ENCODE measurements around the gene HRAS. TPM values are rescaled to one million over a fixed set of nuclear protein-coding genes. Genes with fewer than 3 reads are reported as not detected.
"Not testable (repeated sequence)": the region's sequence is repeated elsewhere in the genome, so short reads cannot be mapped to it uniquely, and the experiment has no call there.

Gene HRAS
- total RNA-seq = 10 to 100 TPM; 46.0 to 48.7 TPM

DNA sequence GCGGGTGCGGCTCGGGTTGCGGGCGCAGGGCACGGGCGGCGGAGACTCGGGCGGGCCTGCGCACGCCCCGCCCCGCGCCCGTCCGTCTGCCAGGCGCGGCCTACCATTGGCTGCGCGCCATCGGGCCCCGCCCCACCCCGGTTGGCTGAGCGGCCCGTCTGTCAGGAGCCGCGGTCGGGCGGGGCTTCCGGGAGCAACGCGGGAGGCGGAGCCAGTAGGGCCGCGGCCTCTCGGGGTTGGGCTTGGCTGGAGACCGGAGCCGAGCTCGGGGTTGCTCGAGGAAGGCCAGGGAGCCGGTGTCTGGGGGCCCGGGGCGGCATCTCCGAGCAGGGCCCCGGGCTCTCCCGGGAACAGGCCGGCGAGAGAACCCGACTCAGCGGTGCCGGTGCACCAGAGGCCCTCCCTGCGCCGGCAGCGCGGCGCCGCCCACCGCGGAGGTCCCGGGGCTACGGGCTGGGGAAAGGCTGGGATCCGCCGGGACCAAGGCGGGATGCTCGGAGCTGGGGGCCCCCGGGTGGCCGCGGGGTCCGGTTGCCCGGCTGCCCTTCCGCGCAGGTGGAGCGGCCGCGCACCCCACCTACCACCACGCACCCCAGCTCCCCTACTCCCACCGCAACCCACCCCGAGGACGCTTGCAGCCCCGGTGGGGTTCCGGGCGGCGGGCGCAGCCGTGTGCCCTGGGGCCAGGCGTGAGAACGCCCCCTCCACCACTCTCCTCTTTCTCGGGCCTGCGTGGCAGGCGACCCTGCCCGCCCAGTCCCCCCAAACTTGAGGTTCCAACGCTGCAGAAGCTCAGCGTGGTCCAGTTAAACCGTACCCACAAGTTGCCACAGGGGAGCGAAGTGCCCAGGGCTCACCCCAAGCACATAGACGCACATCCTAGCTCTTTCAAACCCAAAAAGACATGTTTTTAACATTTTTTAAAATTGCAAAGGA is at the start of gene HRAS:
Gene HRAS, minus strand, starts transcription at position 58 of the 936 bp plus-strand sequence.
- H3K4me1 Mint-ChIP-seq = peaks cover 12% of the 10 kb centered on the region
- peaks cover 2% of the 10 kb centered on the region for H3K36me3 Mint-ChIP-seq
- H3K4me3 Mint-ChIP-seq = peak within 1 kb of the TSS; percentile 87
- H3K27me3 Mint-ChIP-seq = no peaks in the 10 kb centered on the region
- peak; percentile 99 for DNase-seq
- no peaks in the 10 kb centered on the region for H3K9me3 Mint-ChIP-seq
- peak within 1 kb of the TSS; percentile 91 for H3K27ac Mint-ChIP-seq

DNA sequence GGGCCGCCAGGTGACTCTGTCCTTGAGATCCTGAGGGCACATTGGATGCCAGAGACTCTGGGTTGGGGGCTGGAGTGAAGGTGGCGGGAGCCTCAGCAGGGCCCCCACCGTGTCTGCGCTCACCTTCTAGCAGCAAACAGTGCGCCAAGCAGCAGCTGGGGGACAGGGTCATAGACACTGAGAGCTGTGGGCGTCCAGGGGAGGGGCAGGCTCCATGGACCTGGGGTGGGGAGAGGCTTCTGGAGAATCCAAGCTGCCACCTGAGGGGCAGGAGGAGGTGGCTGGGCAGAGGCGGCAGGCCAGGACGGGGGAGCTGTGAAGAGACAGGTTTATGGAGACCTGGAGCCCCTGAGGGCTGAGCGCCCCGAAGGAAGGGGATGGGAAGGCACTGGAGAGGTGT is 48.9 kb upstream of the HRAS start:
- no peak for DNase-seq
- H3K9me3 Mint-ChIP-seq = no peaks in the 10 kb centered on the region
- no peaks in the 10 kb centered on the region for H3K27me3 Mint-ChIP-seq
- H3K4me3 Mint-ChIP-seq = no peak overlapping the region
- H3K27ac Mint-ChIP-seq = peak overlapping the region; percentile 29
- peaks cover 38% of the 10 kb centered on the region for H3K4me1 Mint-ChIP-seq
- peaks cover 21% of the 10 kb centered on the region for H3K36me3 Mint-ChIP-seq

DNA sequence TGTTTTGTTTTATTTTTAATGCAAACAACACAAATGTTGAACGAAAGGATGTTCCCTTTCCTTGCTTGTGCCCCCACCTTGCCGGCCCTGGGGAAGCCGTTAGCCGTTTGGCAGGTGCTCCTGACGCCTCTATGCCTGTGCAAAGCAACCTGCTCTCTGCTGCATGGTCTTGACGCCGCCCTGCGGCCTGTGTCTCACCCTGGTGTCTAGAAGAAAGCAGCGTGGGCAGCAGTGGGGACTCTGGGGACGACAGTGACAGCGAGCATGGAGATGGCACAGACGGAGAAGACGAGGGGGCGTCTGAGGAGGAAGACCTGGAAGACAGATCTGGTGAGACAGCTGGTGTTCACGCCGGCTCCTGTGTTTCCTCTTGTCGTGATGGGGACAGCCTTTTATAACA is 46.4 kb upstream of the HRAS start:
- Mint-ChIP-seq H3K9me3 (no peaks in the 10 kb centered on the region), H3K27ac (no peak overlapping the region), H3K36me3 (peaks cover 33% of the 10 kb centered on the region), H3K4me3 (no peak overlapping the region), H3K27me3 (no peaks in the 10 kb centered on the region), H3K4me1 (peaks cover 42% of the 10 kb centered on the region)
- no peak for DNase-seq

DNA sequence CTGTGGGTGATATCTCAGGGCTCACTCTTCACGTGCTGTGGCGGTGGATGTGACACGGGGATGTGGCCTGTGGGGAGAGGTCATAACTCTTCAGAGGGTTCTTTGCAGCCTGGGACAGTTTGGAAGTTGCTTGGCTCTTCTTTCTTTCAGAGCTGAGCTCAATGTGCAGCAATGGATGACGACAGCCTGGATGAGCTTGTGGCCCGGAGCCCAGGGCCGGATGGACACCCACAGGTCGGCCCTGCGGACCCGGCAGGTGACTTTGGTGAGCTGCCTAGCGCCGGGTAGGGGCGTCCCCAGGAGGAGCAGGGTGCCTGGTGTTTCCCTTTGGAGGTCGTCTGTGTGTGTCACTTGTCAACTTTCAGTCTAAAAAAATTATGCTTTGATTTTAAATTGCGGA is 46.0 kb upstream of the HRAS start:
- H3K27ac Mint-ChIP-seq = no peak overlapping the region
- H3K4me3 Mint-ChIP-seq = peak overlapping the region; percentile 12
- H3K4me1 Mint-ChIP-seq = peaks cover 39% of the 10 kb centered on the region
- DNase-seq = no peak
- peaks cover 30% of the 10 kb centered on the region for H3K36me3 Mint-ChIP-seq
- no peaks in the 10 kb centered on the region for H3K9me3 Mint-ChIP-seq
- no peaks in the 10 kb centered on the region for H3K27me3 Mint-ChIP-seq

DNA sequence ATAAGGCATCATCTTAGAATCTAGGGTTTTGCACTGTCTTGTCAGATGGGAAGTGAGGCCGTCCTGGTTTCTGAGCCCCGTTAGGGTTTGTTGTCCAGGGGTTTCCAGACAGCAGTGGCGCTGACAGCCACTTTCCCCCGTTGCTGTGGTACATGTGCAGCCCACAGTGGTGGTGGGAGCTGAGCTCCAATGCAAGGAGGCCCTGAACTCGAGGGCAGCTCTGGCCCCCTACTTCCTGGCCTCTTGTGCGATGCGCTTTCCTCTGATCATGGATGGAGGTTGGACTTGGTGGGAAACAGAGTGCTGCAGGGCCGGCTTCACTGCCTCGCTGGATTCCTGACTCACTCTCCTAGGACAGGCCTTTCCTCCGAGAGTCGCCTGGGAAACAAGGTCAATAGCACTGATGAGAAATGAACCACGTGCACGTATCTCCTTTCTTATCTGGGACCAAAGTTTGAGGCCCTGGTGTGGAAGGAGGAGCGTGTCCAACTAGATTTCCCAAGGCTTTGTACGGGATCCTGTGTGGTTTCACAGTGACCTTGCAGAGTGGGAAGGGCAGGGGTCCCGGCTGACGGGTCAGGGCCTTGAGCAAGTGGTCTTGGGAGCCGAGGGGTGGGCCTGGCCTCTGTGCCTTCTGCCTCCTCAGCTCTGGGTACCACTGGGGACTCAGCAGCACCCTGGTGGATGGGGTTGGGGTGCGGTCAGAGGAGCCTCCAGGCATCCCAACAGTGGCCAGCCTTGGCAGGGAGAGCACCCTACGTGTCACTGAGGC is 44.6 kb upstream of the HRAS start:
- Mint-ChIP-seq H3K4me3 (no peak overlapping the region), H3K27me3 (peaks cover 3% of the 10 kb centered on the region), H3K9me3 (no peaks in the 10 kb centered on the region), H3K36me3 (peaks cover 29% of the 10 kb centered on the region), H3K4me1 (peaks cover 37% of the 10 kb centered on the region), H3K27ac (no peak overlapping the region)
- DNase-seq = no peak

DNA sequence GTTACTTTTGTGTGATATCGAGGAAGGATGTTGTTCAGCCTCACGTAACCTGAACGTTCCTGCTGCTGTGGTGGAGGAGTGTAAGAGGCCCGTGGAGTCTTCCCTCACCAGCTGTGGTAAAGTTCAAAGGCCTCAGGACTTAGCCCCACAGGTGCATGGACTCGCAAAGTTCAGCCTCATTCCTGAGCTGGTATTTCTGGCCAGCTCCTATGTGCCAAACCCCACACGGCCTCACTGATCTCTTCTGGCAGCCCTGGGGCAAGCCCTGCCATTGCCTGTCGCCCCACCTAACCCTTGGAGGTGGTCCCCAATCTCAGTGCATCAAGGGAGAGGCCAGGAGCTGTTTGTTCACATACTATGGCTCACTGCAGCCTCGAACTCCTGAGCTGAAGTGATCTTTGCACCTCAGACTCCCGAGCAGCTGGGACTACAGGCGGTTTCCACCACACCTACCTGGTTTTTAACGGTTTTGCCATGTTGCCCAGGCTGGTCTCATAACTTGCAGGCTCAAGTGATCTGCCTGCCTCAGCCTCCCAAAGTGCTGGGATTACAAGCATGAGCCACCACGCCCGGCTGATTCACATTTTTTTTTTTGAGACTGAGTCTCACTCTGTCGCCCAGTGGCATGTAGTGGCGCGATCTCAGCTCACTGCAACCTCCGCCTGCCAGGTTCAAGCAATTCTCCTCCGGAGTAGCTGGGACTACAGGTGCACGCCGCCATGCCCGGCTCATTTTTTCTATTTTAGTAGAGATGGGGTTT is 43.1 kb upstream of the HRAS start:
- no peak for DNase-seq
- Mint-ChIP-seq H3K27ac (peak overlapping the region; percentile 62), H3K9me3 (no peaks in the 10 kb centered on the region), H3K27me3 (peaks cover 12% of the 10 kb centered on the region), H3K36me3 (peaks cover 24% of the 10 kb centered on the region), H3K4me1 (peaks cover 48% of the 10 kb centered on the region), H3K4me3 (peak overlapping the region; percentile 93)

DNA sequence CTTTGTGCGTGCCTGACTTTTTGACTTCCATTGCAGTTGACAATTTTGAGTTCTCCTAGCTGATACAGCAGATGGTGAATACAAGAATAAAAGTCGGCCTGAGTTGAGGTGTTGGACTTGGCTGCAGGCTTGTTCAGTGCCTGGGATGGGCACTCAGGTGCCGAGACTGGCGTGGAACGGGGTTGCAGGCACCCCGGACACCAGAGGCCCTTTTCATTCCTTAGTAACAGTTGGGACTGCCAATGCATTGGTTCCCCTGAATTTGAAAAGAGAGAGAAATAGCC is 42.2 kb upstream of the HRAS start:
- no peak for DNase-seq
- H3K9me3 Mint-ChIP-seq = no peaks in the 10 kb centered on the region
- H3K27me3 Mint-ChIP-seq = peaks cover 12% of the 10 kb centered on the region
- peaks cover 48% of the 10 kb centered on the region for H3K4me1 Mint-ChIP-seq
- peak overlapping the region; percentile 93 for H3K4me3 Mint-ChIP-seq
- H3K36me3 Mint-ChIP-seq = peaks cover 24% of the 10 kb centered on the region
- peak overlapping the region; percentile 86 for H3K27ac Mint-ChIP-seq

DNA sequence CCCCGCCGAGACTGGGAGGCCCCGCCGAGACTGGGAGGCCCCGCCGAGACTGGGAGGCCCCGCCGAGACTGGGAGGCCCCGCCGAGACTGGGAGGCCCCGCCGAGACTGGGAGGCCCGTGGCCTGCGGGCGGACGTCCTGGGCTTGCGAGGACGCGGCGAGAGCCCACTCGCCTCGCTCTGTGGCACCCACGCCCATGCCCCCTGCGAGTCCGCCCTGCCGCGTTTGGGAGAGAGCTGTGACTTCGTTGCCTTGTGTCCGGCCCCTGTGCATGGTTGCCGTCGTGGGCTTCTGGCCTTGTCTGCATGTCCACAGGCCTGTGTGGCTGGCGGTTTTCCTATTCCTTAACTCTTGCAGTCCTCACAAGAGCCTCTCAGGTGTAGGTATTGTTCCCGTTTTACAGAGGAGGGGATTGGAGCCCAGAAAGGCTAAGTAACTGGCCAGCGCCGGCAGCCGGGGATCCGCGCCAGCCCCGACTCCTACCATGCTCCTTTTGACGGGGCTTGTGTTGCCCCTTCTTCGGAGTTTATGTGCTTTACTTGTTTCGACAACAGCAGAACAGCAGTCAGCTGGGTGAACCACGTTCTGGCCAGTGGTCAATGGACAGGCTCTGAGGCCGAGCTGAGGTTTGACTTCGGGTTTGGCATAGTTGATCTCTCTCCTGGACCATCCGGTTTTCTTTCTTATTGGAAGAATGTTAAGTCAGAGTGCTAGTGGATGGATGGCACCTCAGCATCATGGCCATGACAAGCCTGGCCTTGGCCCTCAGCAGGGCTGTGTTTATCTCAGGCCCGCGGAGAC is 41.6 kb upstream of the HRAS start:
- H3K4me1 Mint-ChIP-seq = peaks cover 48% of the 10 kb centered on the region
- H3K27me3 Mint-ChIP-seq = peaks cover 12% of the 10 kb centered on the region
- DNase-seq = no peak
- peak overlapping the region; percentile 86 for H3K27ac Mint-ChIP-seq
- no peaks in the 10 kb centered on the region for H3K9me3 Mint-ChIP-seq
- H3K36me3 Mint-ChIP-seq = peaks cover 24% of the 10 kb centered on the region
- peak overlapping the region; percentile 93 for H3K4me3 Mint-ChIP-seq

DNA sequence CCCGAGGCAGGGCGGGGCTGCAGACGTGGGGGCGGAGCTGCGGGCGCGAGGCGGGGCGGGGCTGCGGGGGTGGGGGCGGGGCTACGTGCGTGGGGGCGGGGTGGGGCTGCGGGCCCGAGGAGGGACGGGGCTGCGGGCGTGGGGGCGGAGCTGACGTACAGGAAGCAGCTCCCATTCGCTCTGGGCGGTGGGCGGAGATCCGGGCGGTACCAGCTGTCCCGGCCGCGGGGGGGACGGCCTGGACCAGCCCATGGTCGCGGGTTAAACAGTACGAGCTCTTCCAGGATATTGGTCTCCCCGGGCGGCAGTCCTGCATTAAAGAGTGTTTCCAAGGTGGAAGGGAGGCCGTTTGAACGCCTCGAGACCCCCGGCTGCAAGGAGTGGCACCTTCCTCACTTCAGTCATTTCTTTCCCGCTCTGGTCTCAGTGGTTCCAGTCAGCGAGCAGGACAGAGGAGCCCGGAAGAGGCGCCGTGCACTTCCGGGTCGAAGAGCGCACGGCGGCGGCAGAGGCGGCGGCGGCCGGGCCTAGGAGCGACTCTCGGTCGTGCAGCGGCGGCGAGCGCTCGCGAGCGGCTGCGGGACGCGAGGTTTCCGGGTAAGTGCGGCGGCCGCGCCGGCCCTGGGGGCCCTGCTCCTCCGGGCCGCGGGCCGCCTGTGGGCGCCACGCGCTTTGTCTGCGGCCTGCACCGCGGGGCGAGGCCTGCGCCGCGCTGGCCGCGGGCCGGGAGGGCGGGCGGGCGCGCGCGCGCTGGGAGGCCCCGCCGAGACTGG is 40.8 kb upstream of the HRAS start, which contains the start of gene PHRF1:
Gene PHRF1, plus strand, starts transcription at position 475 of the 773 bp plus-strand sequence. CDS start 5,043 bp downstream, outside the sequence.
- Mint-ChIP-seq H3K4me3 (peak within 1 kb of the TSS; percentile 97), H3K4me1 (peaks cover 47% of the 10 kb centered on the region), H3K27ac (peak within 1 kb of the TSS; percentile 98), H3K9me3 (no peaks in the 10 kb centered on the region), H3K36me3 (peaks cover 21% of the 10 kb centered on the region), H3K27me3 (peaks cover 12% of the 10 kb centered on the region)
- peak; percentile 95 for DNase-seq

DNA sequence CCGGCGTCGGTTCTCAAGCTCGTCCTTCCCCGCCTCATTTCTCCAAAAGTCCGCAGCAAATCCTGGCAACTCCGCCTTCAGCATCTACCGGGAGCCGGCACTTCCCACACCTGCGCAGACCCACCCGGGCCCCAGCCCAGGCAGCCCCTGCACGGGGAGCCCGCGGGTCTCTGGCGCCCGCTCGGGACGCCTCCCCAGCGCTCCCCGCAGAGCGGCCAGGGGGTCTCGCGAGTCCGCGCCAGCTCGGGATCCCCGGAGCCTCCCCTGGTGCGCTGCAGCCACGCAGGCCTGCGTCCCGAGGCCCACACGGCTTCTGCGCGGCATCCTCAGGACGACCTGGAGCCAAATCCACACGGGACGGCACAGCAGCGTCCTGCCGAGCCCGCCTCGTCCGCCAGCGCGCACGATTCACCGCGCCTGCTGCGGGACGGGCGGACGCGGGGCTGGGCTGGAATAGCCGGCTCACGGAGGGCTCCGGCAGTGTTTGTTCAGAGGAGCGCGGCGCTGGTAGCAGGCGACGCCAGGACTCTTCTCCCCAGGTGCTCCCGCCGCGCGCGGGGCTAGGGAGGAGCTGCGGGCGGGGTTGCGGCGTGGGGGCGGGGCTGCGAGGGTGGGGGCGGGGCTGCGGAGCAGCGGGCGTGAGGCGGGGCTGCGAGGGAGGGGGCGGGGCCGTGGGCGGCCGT is 40.1 kb upstream of the HRAS start:
- Mint-ChIP-seq H3K36me3 (peaks cover 21% of the 10 kb centered on the region), H3K4me3 (peak overlapping the region; percentile 82), H3K27me3 (peaks cover 12% of the 10 kb centered on the region), H3K27ac (peak overlapping the region; percentile 42), H3K4me1 (peaks cover 43% of the 10 kb centered on the region), H3K9me3 (no peaks in the 10 kb centered on the region)
- DNase-seq = no peak

DNA sequence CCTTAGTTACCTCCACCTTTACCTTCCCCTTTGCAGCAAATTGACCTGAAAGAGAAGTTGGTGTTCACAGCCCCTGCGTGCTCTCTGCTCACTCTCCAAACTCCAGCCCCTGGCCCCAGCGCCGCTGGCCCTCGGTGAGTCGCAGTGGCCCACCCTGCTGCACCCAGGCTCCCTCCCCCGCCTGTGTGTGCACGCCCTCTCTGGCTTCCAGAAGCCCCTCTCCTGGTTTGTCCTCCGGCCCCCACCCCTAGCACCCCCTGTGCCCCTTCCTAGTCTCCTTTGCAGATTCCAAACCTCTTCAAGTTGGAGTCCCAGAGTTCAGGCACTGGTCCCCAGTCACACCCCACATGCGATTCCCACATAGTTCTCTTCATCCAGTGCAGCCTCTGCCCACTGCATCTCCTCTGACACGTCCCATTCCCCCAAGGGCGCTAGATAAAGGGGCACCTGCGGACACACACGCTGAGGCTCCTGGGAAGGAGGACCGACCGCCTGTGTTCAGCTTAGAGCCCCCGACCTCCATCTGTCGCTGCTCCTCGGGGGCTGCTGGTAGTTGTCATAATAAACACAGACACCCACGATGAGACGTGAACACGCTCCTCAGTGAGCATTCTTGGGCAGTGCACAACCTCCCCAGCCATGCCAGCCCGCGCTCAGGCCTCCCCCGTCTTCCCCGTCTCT is 39.4 kb upstream of the HRAS start:
- no peak for DNase-seq
- Mint-ChIP-seq H3K4me3 (peak overlapping the region; percentile 82), H3K4me1 (peaks cover 36% of the 10 kb centered on the region), H3K9me3 (no peaks in the 10 kb centered on the region), H3K27ac (no peak overlapping the region), H3K27me3 (peaks cover 12% of the 10 kb centered on the region), H3K36me3 (peaks cover 20% of the 10 kb centered on the region)

DNA sequence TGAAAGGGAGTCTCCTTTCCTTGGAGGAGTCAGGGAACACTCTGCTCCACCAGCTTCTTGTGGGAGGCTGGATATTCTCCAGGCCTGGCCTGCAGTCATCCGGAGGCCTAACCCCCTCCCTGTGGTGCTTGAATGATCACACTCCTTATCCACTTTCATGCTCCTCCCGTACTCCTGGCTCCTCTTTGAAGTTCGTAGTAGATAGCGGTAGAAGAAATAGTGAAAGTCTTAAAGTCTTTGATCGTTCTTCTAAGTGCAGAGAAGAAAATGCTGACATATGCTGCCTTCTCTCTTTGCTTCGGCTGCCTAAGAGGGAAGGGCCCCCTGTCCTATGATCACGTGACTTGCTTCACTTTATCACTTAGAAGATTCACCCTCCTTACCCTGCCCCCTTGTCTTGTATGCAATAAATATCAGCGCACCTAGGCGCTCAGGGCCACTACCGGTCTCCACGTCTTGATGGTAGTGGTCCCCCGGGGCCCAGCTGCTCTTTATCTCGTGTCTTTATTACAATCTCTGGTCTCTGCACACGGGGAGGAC is 38.7 kb upstream of the HRAS start:
- Mint-ChIP-seq H3K36me3 (peaks cover 20% of the 10 kb centered on the region), H3K4me3 (peak overlapping the region; percentile 82), H3K4me1 (peaks cover 29% of the 10 kb centered on the region), H3K27me3 (peaks cover 12% of the 10 kb centered on the region)
- not testable (repeated sequence) for H3K9me3 Mint-ChIP-seq, DNase-seq, H3K27ac Mint-ChIP-seq

Measured in activated naive CD8-positive, alpha-beta T cell treated with anti-CD3 and anti-CD28 coated beads for 36 hours (primary cell).